Right lung (tissue), 5 donors: Measurements from ENCODE around the gene SLC16A1. TPM values are rescaled to one million over a fixed set of nuclear protein-coding genes. Genes with fewer than 3 reads are reported as not detected.
"Not testable (repeated sequence)": the region's sequence is repeated elsewhere in the genome, so short reads cannot be mapped to it uniquely, and the experiment has no call there.

Source experiments
- DNase-seq, 2 donors: peaks; one replicate each; pipeline ENCODE4 v3.0.0-alpha.2; 2013
- polyA plus RNA-seq, 5 donors: library from polyadenylated mRNA; unstranded; fragments of 120-200 nt; gene quantifications; one replicate each; pipeline versions ENCODE4 v1.2.1 to v1.2.3, GENCODE V29; 2013; ENCODE audit warnings: inconsistent platforms in 1 of 5, low replicate concordance in 1 of 5; ENCODE audit not compliant: insufficient read length in 5 of 5, insufficient read depth in 1 of 5

SLC16A1 gene
- polyA plus RNA-seq, 5 donors = 24.7 to 35.8 (median 29.6) TPM

- DNase-seq = no peak
Observed at GRCh38 chr1:112974646-112975045, 18.6 kb upstream of the SLC16A1 start.

GRCh38 chr1:112973788-112974187, 17.8 kb upstream of the SLC16A1 start:
- no peak for DNase-seq

- DNase-seq = no peak
Observed at GRCh38 chr1:112971006-112971405, 15.0 kb upstream of the SLC16A1 start.

- DNase-seq = no peak
Observed at GRCh38 chr1:112964347-112964746, 8.4 kb upstream of the SLC16A1 start.

GRCh38 chr1:112961072-112961471, 5.1 kb upstream of the SLC16A1 start:
- DNase-seq = no peak

GRCh38 chr1:112960384-112960783, 4.4 kb upstream of the SLC16A1 start:
- no peak for DNase-seq

GRCh38 chr1:112958236-112958635, 2.2 kb upstream of the SLC16A1 start:
- DNase-seq = not testable (repeated sequence)

- peak; percentile 20 to 39 for DNase-seq
Observed at GRCh38 chr1:112957133-112957812, 1.3 kb upstream of the SLC16A1 start.

- DNase-seq = no peak
Observed at GRCh38 chr1:112956544-112957132, 642 bp upstream of the SLC16A1 start.

- DNase-seq = peak in 1 of 2 donors; percentile 10
Observed at GRCh38 chr1:112954945-112955772, 837 bp downstream of the SLC16A1 start.

- no peak for DNase-seq
Observed at GRCh38 chr1:112954017-112954650, 1.9 kb downstream of the SLC16A1 start.

GRCh38 chr1:112950426-112950825, 5.6 kb downstream of the SLC16A1 start:
- DNase-seq = no peak

GRCh38 chr1:112946683-112947082, 9.3 kb downstream of the SLC16A1 start:
- no peak for DNase-seq

GRCh38 chr1:112939810-112940209, 16.2 kb downstream of the SLC16A1 start:
- DNase-seq = no peak

- DNase-seq = no peak
Observed at GRCh38 chr1:112938210-112938609, 17.8 kb downstream of the SLC16A1 start.

- no peak for DNase-seq
Observed at GRCh38 chr1:112937495-112937894, 18.5 kb downstream of the SLC16A1 start.

- no peak for DNase-seq
Observed at GRCh38 chr1:112937070-112937469, 18.9 kb downstream of the SLC16A1 start.

- DNase-seq = no peak
Observed at GRCh38 chr1:112935461-112936111, 20.4 kb downstream of the SLC16A1 start.

- DNase-seq = no peak
Observed at GRCh38 chr1:112934577-112934976, 21.4 kb downstream of the SLC16A1 start.

- DNase-seq = no peak
Observed at GRCh38 chr1:112933820-112934571, 22.0 kb downstream of the SLC16A1 start.

- no peak for DNase-seq
Observed at GRCh38 chr1:112929979-112930378, 26.0 kb downstream of the SLC16A1 start.
